ENCODE data around the gene GSTCD. TPM values are rescaled to one million over a fixed set of nuclear protein-coding genes. Genes with fewer than 3 reads are reported as not detected.

GSTCD gene
- total RNA-seq, 1 donor from 2014 or later, result 65.3 TPM

GRCh38 chr4:105870963-105871362, 162.4 kb downstream of the GSTCD start:
- H3K9me3 ChIP-seq (ENCODE audit: low read depth), result no peaks in the 10 kb centered on the region
- Mint-ChIP-seq H3K36me3 (no peaks in the 10 kb centered on the region), H3K27me3 (ENCODE audit: insufficient read depth, low read depth) (no peaks in the 10 kb centered on the region), H3K27ac (no peak overlapping the region), H3K9me3 (no peaks in the 10 kb centered on the region), H3K4me3 (no peak overlapping the region), H3K4me1 (no peaks in the 10 kb centered on the region)
- H2AFZ ChIP-seq (replicated peaks), result no peak overlapping the region
- no peak overlapping the region for H3K4me2 ChIP-seq
- DNase-seq (ENCODE audit: low spot score), result no peak
- TF ChIP-seq EZH2 (IDR thresholded peaks at IDR 0.05) (no peak), EZH2phosphoT487 (IDR thresholded peaks at IDR 0.05) (no peak)
- TF ChIP-seq, protein P1, sequence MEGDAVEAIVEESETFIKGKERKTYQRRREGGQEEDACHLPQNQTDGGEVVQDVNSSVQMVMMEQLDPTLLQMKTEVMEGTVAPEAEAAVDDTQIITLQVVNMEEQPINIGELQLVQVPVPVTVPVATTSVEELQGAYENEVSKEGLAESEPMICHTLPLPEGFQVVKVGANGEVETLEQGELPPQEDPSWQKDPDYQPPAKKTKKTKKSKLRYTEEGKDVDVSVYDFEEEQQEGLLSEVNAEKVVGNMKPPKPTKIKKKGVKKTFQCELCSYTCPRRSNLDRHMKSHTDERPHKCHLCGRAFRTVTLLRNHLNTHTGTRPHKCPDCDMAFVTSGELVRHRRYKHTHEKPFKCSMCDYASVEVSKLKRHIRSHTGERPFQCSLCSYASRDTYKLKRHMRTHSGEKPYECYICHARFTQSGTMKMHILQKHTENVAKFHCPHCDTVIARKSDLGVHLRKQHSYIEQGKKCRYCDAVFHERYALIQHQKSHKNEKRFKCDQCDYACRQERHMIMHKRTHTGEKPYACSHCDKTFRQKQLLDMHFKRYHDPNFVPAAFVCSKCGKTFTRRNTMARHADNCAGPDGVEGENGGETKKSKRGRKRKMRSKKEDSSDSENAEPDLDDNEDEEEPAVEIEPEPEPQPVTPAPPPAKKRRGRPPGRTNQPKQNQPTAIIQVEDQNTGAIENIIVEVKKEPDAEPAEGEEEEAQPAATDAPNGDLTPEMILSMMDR (IDR thresholded peaks at IDR 0.05), result no peak
- H3K79me2 ChIP-seq (ENCODE audit: low read depth), result no peaks in the 10 kb centered on the region
- no peak overlapping the region for H3K4me3 ChIP-seq
- no peaks in the 10 kb centered on the region for H3F3A ChIP-seq (ENCODE audit: low read depth)
- no peaks in the 10 kb centered on the region for H3K4me1 ChIP-seq
- H3K9ac ChIP-seq, result no peak overlapping the region
- H3K27ac ChIP-seq, result no peak overlapping the region
- H4K20me1 ChIP-seq (ENCODE audit: low read depth), result no peaks in the 10 kb centered on the region
- H3K27me3 ChIP-seq, result no peaks in the 10 kb centered on the region
- H3K36me3 ChIP-seq, result no peaks in the 10 kb centered on the region

DNA sequence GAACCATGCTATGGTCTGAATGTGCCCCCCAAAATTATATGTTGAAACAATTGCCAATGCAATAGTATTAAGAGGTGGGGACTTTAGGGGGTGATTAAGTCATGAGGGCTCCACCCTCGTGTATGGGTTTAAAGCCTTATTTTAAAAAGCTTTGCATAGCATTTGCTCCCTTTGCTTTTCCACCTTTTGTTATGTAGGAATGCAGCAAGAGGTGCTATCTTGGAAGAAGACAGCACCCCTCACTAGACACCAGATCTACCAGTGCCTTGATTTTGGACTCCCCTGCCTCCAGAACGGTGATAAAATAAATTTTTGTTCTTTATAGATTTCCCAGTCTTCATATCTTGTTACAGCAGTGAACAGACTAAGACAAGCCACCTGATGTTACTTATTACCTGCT, 163.4 kb downstream of the GSTCD start:
- H3K4me3 ChIP-seq, result no peak overlapping the region
- H3K9me3 ChIP-seq (ENCODE audit: low read depth), result no peaks in the 10 kb centered on the region
- H3K9me3 Mint-ChIP-seq, result no peaks in the 10 kb centered on the region
- no peaks in the 10 kb centered on the region for H3K36me3 ChIP-seq
- H3K27me3 Mint-ChIP-seq (ENCODE audit: insufficient read depth, low read depth), result no peaks in the 10 kb centered on the region
- H3K36me3 Mint-ChIP-seq, result no peaks in the 10 kb centered on the region
- no peaks in the 10 kb centered on the region for H3K27me3 ChIP-seq
- H4K20me1 ChIP-seq (ENCODE audit: low read depth), result no peaks in the 10 kb centered on the region
- DNase-seq (ENCODE audit: low spot score), result no peak
- H3K4me1 ChIP-seq, result no peaks in the 10 kb centered on the region
- no peak for TF ChIP-seq EZH2 (IDR thresholded peaks at IDR 0.05)
- no peak for TF ChIP-seq EZH2phosphoT487 (IDR thresholded peaks at IDR 0.05)
- TF ChIP-seq, protein P1 (IDR thresholded peaks at IDR 0.05), result no peak
- H3K4me1 Mint-ChIP-seq, result no peaks in the 10 kb centered on the region
- no peak overlapping the region for H3K4me2 ChIP-seq
- no peak overlapping the region for H3K4me3 Mint-ChIP-seq
- H3F3A ChIP-seq (ENCODE audit: low read depth), result no peaks in the 10 kb centered on the region
- H2AFZ ChIP-seq (replicated peaks), result no peak overlapping the region
- H3K27ac ChIP-seq, result no peak overlapping the region
- H3K9ac ChIP-seq, result no peak overlapping the region
- H3K27ac Mint-ChIP-seq, result no peak overlapping the region
- H3K79me2 ChIP-seq (ENCODE audit: low read depth), result no peaks in the 10 kb centered on the region

DNA sequence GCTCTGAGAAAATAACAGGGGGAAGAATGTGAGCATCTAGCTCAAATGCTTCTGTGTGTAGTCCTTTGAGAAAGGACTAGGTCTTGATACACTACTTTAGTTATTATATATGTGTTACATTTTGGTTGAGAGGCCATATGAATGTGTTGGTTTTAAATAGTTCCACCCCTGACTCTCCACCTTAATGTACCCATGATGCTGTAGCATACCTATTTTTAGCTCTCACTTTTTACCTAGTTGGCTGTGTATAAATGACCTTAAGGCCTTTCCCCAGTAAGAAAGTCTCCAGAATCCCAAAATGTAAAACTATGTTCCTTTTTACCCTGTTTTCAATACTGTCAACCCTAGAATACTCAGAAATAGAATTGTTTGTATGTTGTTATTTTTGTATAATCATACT, 166.6 kb downstream of the GSTCD start:
- H3K27me3 Mint-ChIP-seq (ENCODE audit: insufficient read depth, low read depth), result no peaks in the 10 kb centered on the region
- Histone ChIP-seq H3K79me2 (ENCODE audit: low read depth) (no peaks in the 10 kb centered on the region), H3K36me3 (no peaks in the 10 kb centered on the region), H4K20me1 (ENCODE audit: low read depth) (no peaks in the 10 kb centered on the region), H2AFZ (replicated peaks) (no peak overlapping the region), H3K9ac (no peak overlapping the region), H3K27me3 (no peaks in the 10 kb centered on the region), H3K4me1 (no peaks in the 10 kb centered on the region), H3K4me3 (no peak overlapping the region), H3K27ac (no peak overlapping the region), H3F3A (ENCODE audit: low read depth) (no peaks in the 10 kb centered on the region), H3K9me3 (ENCODE audit: low read depth) (no peaks in the 10 kb centered on the region), H3K4me2 (no peak overlapping the region)
- TF ChIP-seq, protein P1 (IDR thresholded peaks at IDR 0.05), result no peak
- TF ChIP-seq EZH2 (IDR thresholded peaks at IDR 0.05), result no peak
- no peak for TF ChIP-seq EZH2phosphoT487 (IDR thresholded peaks at IDR 0.05)
- DNase-seq (ENCODE audit: low spot score), result no peak
- no peaks in the 10 kb centered on the region for H3K36me3 Mint-ChIP-seq
- H3K9me3 Mint-ChIP-seq, result no peaks in the 10 kb centered on the region
- H3K27ac Mint-ChIP-seq, result no peak overlapping the region
- no peaks in the 10 kb centered on the region for H3K4me1 Mint-ChIP-seq
- no peak overlapping the region for H3K4me3 Mint-ChIP-seq

Measured in neural progenitor cell (in vitro differentiated cells).